CD8-positive, alpha-beta memory T cell (primary cell): ENCODE results near the gene ZSCAN22. TPM values are rescaled to one million over a fixed set of nuclear protein-coding genes. Genes with fewer than 3 reads are reported as not detected.
A peak's percentile ranks its signal among the peaks of the same experiment; 100 is the strongest.

Experiments
- CTCF ChIA-PET: fragments of 350-600 bp; sonication (Branson Sonifier 250); formaldehyde crosslinking; loops from one replicate; lab custom pipeline; 2021; ENCODE audit warnings: antibody characterized with exemption; lab: Charles Lee
- POLR2A ChIA-PET: fragments of 350-600 bp; sonication (Branson Sonifier 250); formaldehyde crosslinking; loops from one replicate; lab custom pipeline; 2021; ENCODE audit warnings: antibody characterized with exemption; lab: Charles Lee
- DNase-seq, 5 donors: peaks; one replicate each; pipeline versions ENCODE4 v3.0.0 to v3.0.0-alpha.2; 2020 to 2022; ENCODE audit warnings: mixed read lengths in 1 of 5
- H3K27ac ChIP-seq: one replicate; pipeline ENCODE4 v1.7.0; 2013; ENCODE audit warnings: low read depth, mild to moderate bottlenecking, low read length, moderate library complexity
- H3K27me3 ChIP-seq: 2 replicates; pipeline ENCODE4 v1.7.0; 2013; ENCODE audit warnings: low read length, mild to moderate bottlenecking; ENCODE audit not compliant: insufficient read depth, poor library complexity, severe bottlenecking
- H3K36me3 ChIP-seq: 2 replicates; pipeline ENCODE4 v1.7.0; 2013; ENCODE audit warnings: mild to moderate bottlenecking, low read length, moderate library complexity; ENCODE audit not compliant: insufficient read depth
- H3K4me1 ChIP-seq: 2 replicates; pipeline ENCODE4 v1.7.0; 2013; ENCODE audit warnings: mild to moderate bottlenecking, low read length, moderate library complexity; ENCODE audit not compliant: insufficient read depth
- H3K4me3 ChIP-seq: 2 replicates; pipeline ENCODE4 v1.7.0; 2013; ENCODE audit warnings: mild to moderate bottlenecking, low read length
- H3K9me3 ChIP-seq: 2 replicates; pipeline ENCODE4 v1.7.0; 2013; ENCODE audit warnings: mild to moderate bottlenecking, low read length
- H3K27ac Mint-ChIP-seq, 8 donors: one replicate each; pipeline ENCODE4 v1.8.0; 2020 to 2021; ENCODE audit warnings: mixed read lengths in 8 of 8, mild to moderate bottlenecking in 6 of 8, inconsistent platforms in 3 of 8, moderate library complexity in 3 of 8
- H3K27me3 Mint-ChIP-seq, 2 donors: one replicate each; pipeline ENCODE4 v1.8.0; 2020 to 2021; ENCODE audit warnings: mixed read lengths in 2 of 2, mild to moderate bottlenecking in 1 of 2, moderate library complexity in 1 of 2
- H3K36me3 Mint-ChIP-seq, 3 donors: one replicate each; pipeline ENCODE4 v1.8.0; 2020 to 2021; ENCODE audit warnings: mixed read lengths in 3 of 3, inconsistent platforms in 1 of 3, mild to moderate bottlenecking in 1 of 3
- H3K4me1 Mint-ChIP-seq, 3 donors: one replicate each; pipeline ENCODE4 v1.8.0; 2020 to 2021; ENCODE audit warnings: mixed read lengths in 3 of 3, inconsistent platforms in 1 of 3, mild to moderate bottlenecking in 1 of 3
- H3K4me3 Mint-ChIP-seq, 7 donors: one replicate each; pipeline ENCODE4 v1.8.0; 2020 to 2021; ENCODE audit warnings: mixed read lengths in 7 of 7, mild to moderate bottlenecking in 6 of 7, moderate library complexity in 4 of 7, inconsistent platforms in 2 of 7
- H3K9me3 Mint-ChIP-seq, 5 donors: one replicate each; pipeline ENCODE4 v1.8.0; 2020 to 2022; ENCODE audit warnings: mixed read lengths in 5 of 5, mild to moderate bottlenecking in 3 of 5, moderate library complexity in 2 of 5, inconsistent platforms in 1 of 5
- polyA plus RNA-seq: library from polyadenylated mRNA; unstranded; fragments of 300-500 nt; fragmentation: Illumina TruSeq; gene quantifications from one replicate; pipeline ENCODE4 v1.2.3, GENCODE V29; 2021
- total RNA-seq, 2 experiments: library from RNA; stranded (reverse); gene quantifications; one replicate each; pipeline ENCODE4 v1.2.3, GENCODE V29; 2021

Gene ZSCAN22
- total RNA-seq (1 to 10 TPM; 5.3 to 5.7 TPM), polyA plus RNA-seq (2.7 TPM)

- H3K27me3 Mint-ChIP-seq = no peaks in the 10 kb centered on the region
- H3K27ac ChIP-seq = peak within 1 kb of the TSS; percentile 94
- H3K27me3 ChIP-seq = no peaks in the 10 kb centered on the region
- no peak within 1 kb of the TSS for H3K4me3 Mint-ChIP-seq
- H3K4me1 ChIP-seq = peaks cover 30% of the 10 kb centered on the region
- CTCF ChIA-PET = interaction anchor here (1.1 to 2.1 kb wide), 3 partner anchors 21 to 193 kb away, joined by 3 to 6 read pairs (median 5); partner anchors contain the start of genes ZBTB45 and ZNF497
- H3K9me3 Mint-ChIP-seq = no peaks in the 10 kb centered on the region
- H3K36me3 Mint-ChIP-seq = peaks cover 0 to 7% (median 4%) of the 10 kb centered on the region in 3 donors
- peaks cover 0 to 8% (median 0%) of the 10 kb centered on the region in 3 donors for H3K4me1 Mint-ChIP-seq
- POLR2A ChIA-PET = interaction anchor here (0.6 to 1.6 kb wide), 7 partner anchors 19 to 325 kb away, joined by 3 to 8 read pairs (median 4); partner anchors contain the start of genes ZBTB45, ZNF497, ZNF584 and ZNF606
- no peaks in the 10 kb centered on the region for H3K9me3 ChIP-seq
- H3K4me3 ChIP-seq = peak within 1 kb of the TSS; percentile 97
- no peak within 1 kb of the TSS for H3K27ac Mint-ChIP-seq
- peak; percentile 77 to 93 (median 84) for DNase-seq
- no peaks in the 10 kb centered on the region for H3K36me3 ChIP-seq
These were observed at the start of gene ZSCAN22 for GRCh38 chr19:58326914-58327726. ZSCAN22 (plus strand) TSS chr19:58326994; CDS start chr19:58334803, 7,809 bp downstream.

GRCh38 chr19:58277197-58277596 lies 49.6 kb upstream of the ZSCAN22 start:
- POLR2A ChIA-PET = no interaction called here
- CTCF ChIA-PET = no interaction called here

GRCh38 chr19:58277748-58278540 lies 48.9 kb upstream of the ZSCAN22 start:
- peaks cover 0 to 26% (median 11%) of the 10 kb centered on the region in 5 donors for H3K9me3 Mint-ChIP-seq
- peaks cover 12 to 37% (median 30%) of the 10 kb centered on the region in 3 donors for H3K36me3 Mint-ChIP-seq
- H3K9me3 ChIP-seq = no peaks in the 10 kb centered on the region
- ChIA-PET POLR2A (interaction anchor here (1.2 to 1.5 kb wide), 3 partner anchors 94 to 199 kb away, joined by 3 to 6 read pairs (median 3); partner anchors contain the start of genes ZNF274, ZNF446 and ZNF584), CTCF (no interaction called here)
- H3K27ac ChIP-seq = peak overlapping the region; percentile 82
- peak overlapping the region; percentile 65 to 98 (median 96) for H3K27ac Mint-ChIP-seq
- peak overlapping the region; percentile 86 to 99 (median 97) for H3K4me3 Mint-ChIP-seq
- peaks cover 44 to 61% (median 54%) of the 10 kb centered on the region in 3 donors for H3K4me1 Mint-ChIP-seq
- H3K27me3 ChIP-seq = no peaks in the 10 kb centered on the region
- peaks cover 12% of the 10 kb centered on the region for H3K4me1 ChIP-seq
- H3K27me3 Mint-ChIP-seq = no peaks in the 10 kb centered on the region
- H3K4me3 ChIP-seq = peak overlapping the region; percentile 97
- no peak for DNase-seq
- peaks cover 4% of the 10 kb centered on the region for H3K36me3 ChIP-seq

More at GRCh38 chr19:58277197-58277596, 49.6 kb upstream of the ZSCAN22 start:
- no peak for DNase-seq
- Histone ChIP-seq H3K4me3 (no peak overlapping the region), H3K9me3 (no peaks in the 10 kb centered on the region), H3K27ac (no peak overlapping the region), H3K36me3 (peaks cover 4% of the 10 kb centered on the region), H3K27me3 (no peaks in the 10 kb centered on the region), H3K4me1 (peaks cover 12% of the 10 kb centered on the region)
- H3K36me3 Mint-ChIP-seq = peaks cover 12 to 38% (median 34%) of the 10 kb centered on the region in 3 donors
- no peaks in the 10 kb centered on the region for H3K27me3 Mint-ChIP-seq
- H3K9me3 Mint-ChIP-seq = peaks cover 0 to 33% (median 18%) of the 10 kb centered on the region in 5 donors
- H3K4me3 Mint-ChIP-seq = peak overlapping the region in 6 of 7 donors; percentile 5 to 98 (median 81)
- peak overlapping the region in 4 of 8 donors; percentile 11 to 58 (median 42) for H3K27ac Mint-ChIP-seq
- peaks cover 43 to 58% (median 52%) of the 10 kb centered on the region in 3 donors for H3K4me1 Mint-ChIP-seq

DNA sequence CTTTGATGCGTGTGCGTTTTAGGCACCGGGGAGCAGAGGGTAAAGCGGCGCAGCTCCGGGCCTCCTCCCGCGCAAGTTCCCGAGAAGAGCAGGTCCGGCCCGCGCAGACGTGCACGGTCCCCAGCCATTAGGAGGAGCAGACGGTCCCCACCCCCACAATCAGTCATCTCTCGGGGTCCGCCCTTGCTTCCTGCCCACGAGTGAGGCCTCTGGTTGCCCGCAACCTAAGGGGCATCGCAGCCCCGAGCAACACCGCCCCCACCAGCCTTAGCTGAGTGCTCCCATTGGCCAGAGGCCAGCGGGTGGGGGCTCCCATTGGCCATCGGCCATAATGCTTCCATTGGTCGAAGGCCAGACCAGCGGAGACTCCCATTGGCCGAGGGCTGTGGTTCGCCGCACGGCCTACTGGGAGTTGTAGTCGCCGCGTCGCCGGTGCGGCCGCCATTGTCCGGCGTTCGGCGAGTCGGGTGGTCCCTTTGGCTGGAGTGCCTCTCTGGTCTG lies 48.2 kb upstream of the ZSCAN22 start, which contains the start of gene ZNF8:
Gene ZNF8, plus strand, starts transcription at position 415 of the 501 bp plus-strand sequence. CDS start 127 bp downstream, outside the sequence.
- DNase-seq = peak; percentile 94 to 97 (median 96)
- no peaks in the 10 kb centered on the region for H3K27me3 Mint-ChIP-seq
- H3K27ac ChIP-seq = peak within 1 kb of the TSS; percentile 82
- H3K27ac Mint-ChIP-seq = peak within 1 kb of the TSS; percentile 65 to 98 (median 96)
- H3K9me3 Mint-ChIP-seq = peaks cover 0 to 20% (median 8%) of the 10 kb centered on the region in 5 donors
- peaks cover 12 to 38% (median 30%) of the 10 kb centered on the region in 3 donors for H3K36me3 Mint-ChIP-seq
- peak within 1 kb of the TSS; percentile 97 for H3K4me3 ChIP-seq
- H3K36me3 ChIP-seq = peaks cover 4% of the 10 kb centered on the region
- CTCF ChIA-PET = no interaction called here
- H3K9me3 ChIP-seq = no peaks in the 10 kb centered on the region
- peaks cover 44 to 61% (median 54%) of the 10 kb centered on the region in 3 donors for H3K4me1 Mint-ChIP-seq
- POLR2A ChIA-PET = interaction anchor here (1.2 to 1.5 kb wide), 3 partner anchors 95 to 198 kb away, joined by 3 to 6 read pairs (median 3); partner anchors contain the start of genes ZNF274, ZNF446 and ZNF584
- H3K4me3 Mint-ChIP-seq = peak within 1 kb of the TSS; percentile 86 to 99 (median 97)
- peaks cover 12% of the 10 kb centered on the region for H3K4me1 ChIP-seq
- H3K27me3 ChIP-seq = no peaks in the 10 kb centered on the region

GRCh38 chr19:58279042-58279924 lies 47.5 kb upstream of the ZSCAN22 start:
- H3K27me3 ChIP-seq = no peaks in the 10 kb centered on the region
- Mint-ChIP-seq H3K9me3 (peaks cover 0 to 17% (median 6%) of the 10 kb centered on the region in 5 donors), H3K4me3 (peak overlapping the region; percentile 86 to 99 (median 97)), H3K27ac (peak overlapping the region; percentile 65 to 98 (median 96)), H3K36me3 (peaks cover 10 to 36% (median 27%) of the 10 kb centered on the region in 3 donors), H3K27me3 (no peaks in the 10 kb centered on the region), H3K4me1 (peaks cover 44 to 61% (median 54%) of the 10 kb centered on the region in 3 donors)
- H3K4me1 ChIP-seq = peaks cover 12% of the 10 kb centered on the region
- DNase-seq = peak in 4 of 5 donors; percentile 11 to 58 (median 27)
- ChIA-PET POLR2A (interaction anchor here (0.6 to 1.5 kb wide), 4 partner anchors 95 to 284 kb away, joined by 3 to 6 read pairs (median 3); partner anchors contain the start of genes ZNF274, ZNF446 and ZNF584), CTCF (interaction anchor here (0.9 kb wide), 1 partner anchor 240 kb away, joined by 3 read pairs; the partner anchor contains the start of gene ZBTB45)
- H3K9me3 ChIP-seq = no peaks in the 10 kb centered on the region
- H3K36me3 ChIP-seq = peaks cover 3% of the 10 kb centered on the region
- H3K27ac ChIP-seq = peak overlapping the region; percentile 82
- H3K4me3 ChIP-seq = peak overlapping the region; percentile 97

- no peaks in the 10 kb centered on the region for H3K27me3 ChIP-seq
- CTCF ChIA-PET = interaction anchor here (0.9 kb wide), 1 partner anchor 240 kb away, joined by 3 read pairs; the partner anchor contains the start of gene ZBTB45
- peaks cover 0 to 12% (median 3%) of the 10 kb centered on the region in 5 donors for H3K9me3 Mint-ChIP-seq
- H3K27me3 Mint-ChIP-seq = no peaks in the 10 kb centered on the region
- H3K36me3 Mint-ChIP-seq = peaks cover 6 to 33% (median 21%) of the 10 kb centered on the region in 3 donors
- peak overlapping the region; percentile 86 to 99 (median 97) for H3K4me3 Mint-ChIP-seq
- peak overlapping the region; percentile 82 for H3K27ac ChIP-seq
- peaks cover 43 to 58% (median 54%) of the 10 kb centered on the region in 3 donors for H3K4me1 Mint-ChIP-seq
- POLR2A ChIA-PET = interaction anchor here (0.6 kb wide), 1 partner anchor 284 kb away, joined by 3 read pairs; no protein-coding TSS in a partner anchor
- H3K4me3 ChIP-seq = peak overlapping the region; percentile 97
- DNase-seq = no peak
- no peaks in the 10 kb centered on the region for H3K9me3 ChIP-seq
- peaks cover 12% of the 10 kb centered on the region for H3K4me1 ChIP-seq
- H3K27ac Mint-ChIP-seq = peak overlapping the region; percentile 3 to 97 (median 95)
- no peaks in the 10 kb centered on the region for H3K36me3 ChIP-seq
These were observed 46.9 kb upstream of the ZSCAN22 start for GRCh38 chr19:58279925-58280316.
